Dendritic cell treated with granulocyte-macrophage colony-stimulating factor and Interleukin-4, amounts not matched to agents 40 ng/mL and 50 ng/mL, for 4 days (primary cell): ENCODE measurements around the gene IL17REL.

Experiments
- H3K27ac Mint-ChIP-seq: one replicate; pipeline ENCODE4 v1.8.0; 2022; ENCODE audit warnings: mild to moderate bottlenecking, mixed read lengths
- H3K27me3 Mint-ChIP-seq: one replicate; pipeline ENCODE4 v1.8.0; 2022; ENCODE audit warnings: mild to moderate bottlenecking, mixed read lengths
- H3K36me3 Mint-ChIP-seq: one replicate; pipeline ENCODE4 v1.8.0; 2022; ENCODE audit warnings: low read depth, mixed read lengths
- H3K4me1 Mint-ChIP-seq: one replicate; pipeline ENCODE4 v1.8.0; 2022; ENCODE audit warnings: low read depth, mixed read lengths
- H3K4me3 Mint-ChIP-seq: one replicate; pipeline ENCODE4 v1.8.0; 2022; ENCODE audit warnings: mild to moderate bottlenecking, moderate library complexity, mixed read lengths
- H3K9me3 Mint-ChIP-seq: one replicate; pipeline ENCODE4 v1.8.0; 2022; ENCODE audit warnings: mixed read lengths
- intact Hi-C: fragments of 100-400 bp; cut with micrococcal nuclease; formaldehyde crosslinking; loops from one replicate; pipeline ENCODE4 v1.15.0; 2022

Gene IL17REL

DNA sequence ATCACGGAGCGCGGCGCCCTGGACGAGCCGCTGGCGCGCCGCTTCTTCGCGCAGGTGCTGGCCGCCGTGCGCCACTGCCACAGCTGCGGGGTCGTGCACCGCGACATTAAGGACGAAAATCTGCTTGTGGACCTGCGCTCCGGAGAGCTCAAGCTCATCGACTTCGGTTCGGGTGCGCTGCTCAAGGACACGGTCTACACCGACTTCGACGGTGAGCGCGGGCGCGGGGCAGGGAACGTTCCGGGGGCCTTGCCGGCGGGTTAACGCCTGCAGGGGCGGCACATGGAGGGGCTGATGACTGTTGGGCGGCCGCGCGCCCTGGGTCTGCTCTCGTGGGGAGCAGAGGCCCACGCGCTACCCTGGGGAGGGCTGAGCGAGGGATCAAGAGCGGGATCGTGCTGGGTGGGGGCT lies 51.0 kb downstream of the IL17REL start:
- H3K4me1 Mint-ChIP-seq: peaks cover 67% of the 10 kb centered on the region
- no peaks in the 10 kb centered on the region for H3K9me3 Mint-ChIP-seq

DNA sequence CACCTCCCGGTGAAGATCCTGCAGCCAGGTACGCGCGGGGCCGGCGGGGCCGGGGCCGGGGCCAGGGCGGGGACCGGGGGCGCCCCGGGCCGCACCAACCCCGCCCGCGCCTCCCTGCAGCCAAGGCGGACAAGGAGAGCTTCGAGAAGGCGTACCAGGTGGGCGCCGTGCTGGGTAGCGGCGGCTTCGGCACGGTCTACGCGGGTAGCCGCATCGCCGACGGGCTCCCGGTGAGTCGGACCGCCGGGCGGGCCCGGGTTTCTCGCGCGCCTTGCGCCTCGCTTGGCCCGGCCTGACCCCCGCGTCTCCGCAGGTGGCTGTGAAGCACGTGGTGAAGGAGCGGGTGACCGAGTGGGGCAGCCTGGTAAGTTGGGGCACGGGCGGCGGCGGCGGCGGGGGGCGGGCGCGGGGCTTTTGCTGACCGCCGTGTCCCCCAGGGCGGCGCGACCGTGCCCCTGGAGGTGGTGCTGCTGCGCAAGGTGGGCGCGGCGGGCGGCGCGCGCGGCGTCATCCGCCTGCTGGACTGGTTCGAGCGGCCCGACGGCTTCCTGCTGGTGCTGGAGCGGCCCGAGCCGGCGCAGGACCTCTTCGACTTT lies 51.5 kb downstream of the IL17REL start:
- intact Hi-C loops: no loop called here
- no peaks in the 10 kb centered on the region for H3K9me3 Mint-ChIP-seq
- H3K27me3 Mint-ChIP-seq: no peaks in the 10 kb centered on the region
- peaks cover 67% of the 10 kb centered on the region for H3K4me1 Mint-ChIP-seq
- H3K27ac Mint-ChIP-seq: peak overlapping the region; percentile 97
- peaks cover 52% of the 10 kb centered on the region for H3K36me3 Mint-ChIP-seq
- peak overlapping the region; percentile 99 for H3K4me3 Mint-ChIP-seq

More for the DNA sequence above, 51.0 kb downstream of the IL17REL start:
- peak overlapping the region; percentile 97 for H3K27ac Mint-ChIP-seq
- no peaks in the 10 kb centered on the region for H3K27me3 Mint-ChIP-seq
- peaks cover 56% of the 10 kb centered on the region for H3K36me3 Mint-ChIP-seq
- H3K4me3 Mint-ChIP-seq: peak overlapping the region; percentile 99
- intact Hi-C loops: no loop called here

DNA sequence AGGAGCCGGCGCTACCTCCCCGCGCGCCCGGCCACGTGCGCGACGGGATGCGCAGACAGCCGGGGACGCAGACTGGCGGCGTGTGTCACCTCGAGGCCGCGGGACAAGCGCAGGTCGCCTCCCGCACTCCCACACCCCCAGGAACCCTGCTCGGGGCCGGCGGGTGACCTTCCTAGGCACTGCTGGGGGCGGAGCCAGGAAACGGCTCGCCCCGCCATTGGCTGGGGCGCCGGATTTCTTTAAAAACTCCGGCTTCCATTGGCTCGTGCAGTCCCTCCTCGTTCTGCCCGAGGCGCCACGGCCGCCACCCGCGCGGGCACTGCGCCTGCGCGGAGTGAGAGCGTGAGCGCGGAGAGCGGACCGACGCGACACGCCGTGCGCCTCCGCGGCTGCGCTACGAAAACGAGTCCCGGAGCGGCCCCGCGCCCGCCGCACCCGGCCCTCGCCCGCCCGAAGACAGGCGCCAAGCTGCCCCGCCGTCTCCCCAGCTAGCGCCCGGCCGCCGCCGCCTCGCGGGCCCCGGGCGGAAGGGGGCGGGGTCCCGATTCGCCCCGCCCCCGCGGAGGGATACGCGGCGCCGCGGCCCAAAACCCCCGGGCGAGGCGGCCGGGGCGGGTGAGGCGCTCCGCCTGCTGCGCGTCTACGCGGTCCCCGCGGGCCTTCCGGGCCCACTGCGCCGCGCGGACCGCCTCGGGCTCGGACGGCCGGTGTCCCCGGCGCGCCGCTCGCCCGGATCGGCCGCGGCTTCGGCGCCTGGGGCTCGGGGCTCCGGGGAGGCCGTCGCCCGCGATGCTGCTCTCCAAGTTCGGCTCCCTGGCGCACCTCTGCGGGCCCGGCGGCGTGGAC lies 52.2 kb downstream of the IL17REL start, which contains the start of gene PIM3:
PIM3 (plus strand) TSS at position 614 of the 846 bp plus-strand sequence; CDS start at position 790, 176 bp downstream.
- no peaks in the 10 kb centered on the region for H3K27me3 Mint-ChIP-seq
- peak within 1 kb of the TSS; percentile 99 for H3K4me3 Mint-ChIP-seq
- H3K9me3 Mint-ChIP-seq: no peaks in the 10 kb centered on the region
- intact Hi-C loops: loop anchor here (1.0 kb wide), 2 partner anchors 24 to 29 kb away; no protein-coding TSS in a partner anchor
- peaks cover 46% of the 10 kb centered on the region for H3K36me3 Mint-ChIP-seq
- peak within 1 kb of the TSS; percentile 97 for H3K27ac Mint-ChIP-seq
- peaks cover 67% of the 10 kb centered on the region for H3K4me1 Mint-ChIP-seq

DNA sequence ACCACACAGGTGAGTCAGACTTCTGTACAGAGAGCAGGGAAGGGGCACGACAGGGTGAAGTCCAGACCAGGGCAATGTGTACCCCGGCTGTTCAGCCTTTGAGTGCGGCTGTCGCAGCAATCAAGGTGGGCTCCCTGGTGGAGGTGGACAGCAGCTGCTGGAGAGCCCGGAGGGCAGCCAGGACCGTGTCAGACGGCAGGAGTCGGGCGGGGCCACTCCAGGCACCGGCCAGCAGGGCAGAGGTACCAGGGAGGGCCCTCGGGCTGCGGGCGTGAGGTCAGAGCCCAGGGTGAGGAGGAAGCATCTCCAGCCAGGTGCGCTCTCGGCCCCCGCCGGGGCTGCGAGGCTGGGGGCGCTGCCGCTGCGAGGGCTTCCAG lies 52.8 kb downstream of the IL17REL start:
- intact Hi-C loops: loop anchor here (1.0 kb wide), 2 partner anchors 23 to 28 kb away; no protein-coding TSS in a partner anchor
- Mint-ChIP-seq H3K9me3 (no peaks in the 10 kb centered on the region), H3K27ac (peak overlapping the region; percentile 81), H3K4me1 (peaks cover 67% of the 10 kb centered on the region), H3K27me3 (no peaks in the 10 kb centered on the region), H3K36me3 (peaks cover 40% of the 10 kb centered on the region), H3K4me3 (peak overlapping the region; percentile 78)

DNA sequence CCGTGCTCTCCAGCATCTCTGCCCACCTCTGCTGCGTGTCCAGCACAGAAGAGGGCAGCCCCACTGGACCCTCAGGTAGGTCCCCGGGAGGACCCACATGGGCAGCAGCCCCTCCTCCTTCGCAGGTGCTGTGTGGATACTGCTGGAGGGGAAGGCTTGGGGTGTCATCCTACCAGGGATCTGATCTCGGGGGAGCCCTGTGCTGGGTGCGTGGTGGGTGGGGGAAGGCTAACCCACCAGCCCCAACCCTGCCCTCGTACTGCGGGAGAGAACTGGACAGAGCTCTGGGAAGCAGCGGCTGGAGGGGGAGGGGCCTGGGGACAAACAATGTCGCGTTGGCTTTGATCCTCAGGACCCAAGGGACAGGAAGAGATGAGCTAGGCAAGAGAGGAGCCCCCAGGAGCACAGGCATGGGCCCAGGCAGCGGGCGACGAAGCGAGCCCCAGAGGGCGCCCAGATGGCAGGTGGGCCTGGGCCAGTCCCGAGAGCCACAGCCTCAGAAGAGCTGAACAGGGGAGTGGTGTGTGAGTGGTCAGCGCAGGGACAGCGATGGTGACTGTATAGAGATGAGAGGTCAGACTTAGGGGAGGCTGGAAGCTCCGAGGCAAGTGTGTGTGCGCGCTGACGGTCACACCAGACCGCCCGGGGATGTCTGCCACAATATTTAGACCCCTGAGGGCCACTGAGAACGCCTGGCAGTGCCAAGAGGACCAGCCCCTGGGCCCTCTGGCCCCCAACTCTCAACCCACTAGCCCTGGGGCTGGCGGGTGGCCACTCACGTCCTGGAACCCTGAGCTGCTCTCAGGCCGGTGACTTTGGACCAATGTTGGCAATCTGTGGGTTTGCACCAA lies 53.4 kb downstream of the IL17REL start:
- no peaks in the 10 kb centered on the region for H3K9me3 Mint-ChIP-seq
- H3K27me3 Mint-ChIP-seq: no peaks in the 10 kb centered on the region
- peaks cover 34% of the 10 kb centered on the region for H3K36me3 Mint-ChIP-seq
- peaks cover 67% of the 10 kb centered on the region for H3K4me1 Mint-ChIP-seq
- peak overlapping the region; percentile 81 for H3K27ac Mint-ChIP-seq
- intact Hi-C loops: no loop called here
- peak overlapping the region; percentile 78 for H3K4me3 Mint-ChIP-seq

DNA sequence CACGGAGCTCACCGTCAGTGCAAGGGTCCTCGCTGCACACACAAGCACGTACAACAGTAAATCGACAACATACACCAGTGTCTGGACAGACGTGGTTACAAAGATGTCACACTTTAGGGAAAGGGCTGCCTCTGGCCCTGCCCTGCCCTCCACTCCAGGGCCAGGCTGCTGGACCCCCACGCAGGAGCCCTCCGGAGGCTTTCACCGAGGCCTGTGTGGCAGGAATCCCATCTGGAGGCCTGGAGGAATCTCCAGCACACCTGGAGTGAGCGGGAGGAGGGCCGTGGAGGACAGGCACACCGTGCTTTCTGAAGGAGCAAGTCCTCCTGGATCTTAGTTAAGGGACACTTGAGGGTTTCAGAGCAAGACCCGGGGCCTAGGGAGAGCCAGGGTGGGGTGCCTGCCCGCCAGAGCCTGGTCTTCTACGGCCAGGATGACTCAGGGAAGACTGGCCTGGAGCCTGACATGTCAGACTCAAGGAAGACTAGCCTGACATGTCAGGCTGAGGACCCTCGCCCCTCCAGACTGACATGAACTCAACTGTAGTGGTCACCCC lies 54.1 kb downstream of the IL17REL start:
- intact Hi-C loops: no loop called here
- Mint-ChIP-seq H3K27ac (peak overlapping the region; percentile 81), H3K4me1 (peaks cover 67% of the 10 kb centered on the region), H3K9me3 (no peaks in the 10 kb centered on the region), H3K27me3 (no peaks in the 10 kb centered on the region), H3K4me3 (peak overlapping the region; percentile 78), H3K36me3 (peaks cover 27% of the 10 kb centered on the region)

DNA sequence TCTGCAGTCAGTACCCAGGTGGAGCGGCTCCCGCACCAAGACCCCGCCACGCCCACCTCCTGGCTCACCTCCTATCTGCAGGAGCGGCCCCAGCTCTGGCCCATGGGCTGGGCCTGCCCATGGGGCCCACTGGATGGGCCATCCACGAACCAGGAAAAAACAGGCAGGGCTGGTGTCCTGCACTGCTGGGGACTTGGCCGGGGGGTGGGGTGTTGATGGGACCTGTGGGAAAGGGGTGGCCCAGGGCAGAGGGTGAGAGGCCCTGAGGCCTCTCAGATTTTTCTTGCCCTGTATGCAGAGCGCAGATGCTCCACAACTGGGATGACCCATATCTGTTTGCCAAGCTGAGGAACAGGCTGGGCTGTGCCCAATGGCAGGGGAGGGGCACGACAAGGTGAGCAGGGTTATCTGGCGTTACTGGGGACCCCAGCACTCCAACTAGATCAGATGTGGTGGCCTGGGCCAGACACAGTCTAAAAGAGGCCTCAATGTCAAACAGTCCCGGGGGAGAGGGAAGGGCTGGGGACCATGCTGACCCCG lies 54.7 kb downstream of the IL17REL start:
- no peaks in the 10 kb centered on the region for H3K27me3 Mint-ChIP-seq
- no peaks in the 10 kb centered on the region for H3K9me3 Mint-ChIP-seq
- intact Hi-C loops: no loop called here
- H3K27ac Mint-ChIP-seq: peak overlapping the region; percentile 81
- no peak overlapping the region for H3K4me3 Mint-ChIP-seq
- peaks cover 21% of the 10 kb centered on the region for H3K36me3 Mint-ChIP-seq
- H3K4me1 Mint-ChIP-seq: peaks cover 67% of the 10 kb centered on the region

DNA sequence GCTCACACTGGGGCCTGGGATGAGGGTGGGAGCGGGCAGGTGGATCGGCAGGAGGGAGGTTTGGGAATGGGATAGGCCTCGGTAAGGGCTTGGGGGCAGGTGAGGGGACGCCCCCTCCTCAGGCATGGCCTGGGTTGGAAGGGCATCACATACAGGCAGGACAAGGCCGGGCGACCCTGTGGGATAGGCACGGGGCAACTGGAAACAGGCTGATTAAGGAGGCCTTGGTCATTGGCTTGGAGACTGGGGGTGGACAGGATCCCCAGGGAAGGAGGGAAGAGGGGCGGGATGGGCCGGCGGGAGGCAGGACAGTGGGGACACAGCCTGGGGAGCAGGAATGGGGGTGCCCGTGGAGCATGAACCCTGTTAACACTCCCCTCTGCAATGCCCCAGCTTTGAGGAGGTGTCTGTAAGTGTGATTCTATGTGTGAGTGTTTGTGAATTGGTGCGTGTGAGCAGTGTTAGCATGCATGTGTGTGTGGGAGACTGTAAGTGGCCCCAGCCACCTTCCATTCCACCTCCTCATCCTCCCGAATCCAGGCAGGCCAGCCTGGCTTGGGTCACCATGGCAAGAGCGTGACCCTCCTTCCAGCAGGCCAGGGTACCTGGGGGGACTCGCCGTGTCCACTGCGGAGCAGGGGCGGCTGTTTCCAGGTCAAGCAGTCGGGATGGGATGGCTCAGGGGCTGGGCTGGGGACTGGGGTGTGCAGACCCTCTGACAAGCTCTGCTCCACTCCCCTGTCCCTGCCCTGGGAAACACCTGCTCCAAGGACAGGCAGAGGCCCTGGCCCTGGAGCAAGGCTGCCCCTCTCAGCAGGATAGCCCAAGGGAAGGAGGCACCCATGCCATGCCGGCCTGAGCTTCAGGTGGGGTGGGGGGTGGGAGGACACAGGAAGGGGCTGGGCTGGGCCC lies 55.4 kb downstream of the IL17REL start:
- Mint-ChIP-seq H3K27me3 (no peaks in the 10 kb centered on the region), H3K4me3 (no peak overlapping the region), H3K36me3 (peaks cover 14% of the 10 kb centered on the region), H3K9me3 (no peaks in the 10 kb centered on the region), H3K4me1 (peaks cover 74% of the 10 kb centered on the region), H3K27ac (peak overlapping the region; percentile 86)
- intact Hi-C loops: no loop called here

DNA sequence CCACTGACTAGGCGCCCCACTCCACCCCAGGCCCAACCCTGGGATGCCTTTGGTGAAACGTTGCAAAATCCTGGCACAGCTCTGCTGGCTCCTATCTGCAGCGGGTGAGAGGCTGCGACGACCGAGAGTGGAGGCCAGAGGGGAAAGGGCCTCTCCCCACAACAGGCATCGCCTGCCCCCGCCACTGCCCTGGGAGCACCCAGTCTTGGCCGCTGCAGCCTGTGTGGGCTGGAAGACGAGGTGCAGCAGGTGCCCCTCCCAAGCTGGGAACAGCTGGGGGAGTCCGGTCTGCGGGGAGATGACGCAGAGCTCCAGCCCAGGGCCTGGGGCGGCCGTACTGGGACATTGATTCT lies 56.2 kb downstream of the IL17REL start:
- Mint-ChIP-seq H3K4me3 (no peak overlapping the region), H3K27ac (peak overlapping the region; percentile 86), H3K27me3 (no peaks in the 10 kb centered on the region), H3K9me3 (no peaks in the 10 kb centered on the region), H3K36me3 (peaks cover 6% of the 10 kb centered on the region), H3K4me1 (peaks cover 82% of the 10 kb centered on the region)
- intact Hi-C loops: no loop called here

DNA sequence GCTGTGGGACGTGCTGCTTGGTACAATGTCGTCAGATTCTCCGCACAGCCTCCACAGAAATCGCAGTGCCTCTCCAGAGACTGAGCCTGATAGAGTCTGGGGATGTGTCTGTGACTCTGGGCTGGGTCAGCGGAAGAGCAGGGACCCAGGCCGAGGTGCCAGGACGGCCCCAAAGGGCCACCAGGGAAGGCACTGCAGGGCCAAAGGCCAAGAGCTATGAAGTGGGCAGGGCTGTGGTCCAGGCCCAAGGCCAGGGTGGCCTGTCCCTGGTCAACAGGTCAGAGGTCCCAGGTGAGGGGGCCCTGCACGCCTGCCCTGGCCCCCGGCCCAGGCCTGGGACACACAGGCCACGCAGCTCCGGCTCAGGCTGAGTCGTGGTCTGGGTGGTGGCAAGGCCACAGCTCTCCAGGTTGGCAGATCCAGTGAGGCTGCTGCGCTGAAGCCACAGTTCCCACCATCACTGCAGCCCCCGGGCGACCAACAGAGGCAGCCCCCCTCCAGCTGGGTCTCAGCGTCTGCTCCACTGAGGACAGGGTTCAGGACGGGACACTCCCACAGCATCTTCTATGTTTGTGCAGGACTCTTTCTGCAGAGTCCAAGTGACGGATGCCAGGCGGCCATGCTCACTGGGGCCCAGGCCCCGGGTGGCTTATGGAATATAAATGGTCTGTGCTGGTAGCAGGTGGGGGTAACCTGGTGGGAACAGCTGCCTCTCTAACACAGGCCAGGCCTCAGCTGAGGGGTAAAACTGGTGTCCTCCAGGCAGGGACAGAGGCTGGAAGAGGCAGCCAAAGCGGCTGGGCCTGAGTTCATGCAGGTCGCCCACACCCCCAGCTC lies 56.8 kb downstream of the IL17REL start:
- Mint-ChIP-seq H3K27ac (peak overlapping the region; percentile 86), H3K4me3 (no peak overlapping the region), H3K36me3 (peaks cover under 1% of the 10 kb centered on the region), H3K27me3 (no peaks in the 10 kb centered on the region), H3K9me3 (no peaks in the 10 kb centered on the region), H3K4me1 (peaks cover 88% of the 10 kb centered on the region)
- intact Hi-C loops: no loop called here

DNA sequence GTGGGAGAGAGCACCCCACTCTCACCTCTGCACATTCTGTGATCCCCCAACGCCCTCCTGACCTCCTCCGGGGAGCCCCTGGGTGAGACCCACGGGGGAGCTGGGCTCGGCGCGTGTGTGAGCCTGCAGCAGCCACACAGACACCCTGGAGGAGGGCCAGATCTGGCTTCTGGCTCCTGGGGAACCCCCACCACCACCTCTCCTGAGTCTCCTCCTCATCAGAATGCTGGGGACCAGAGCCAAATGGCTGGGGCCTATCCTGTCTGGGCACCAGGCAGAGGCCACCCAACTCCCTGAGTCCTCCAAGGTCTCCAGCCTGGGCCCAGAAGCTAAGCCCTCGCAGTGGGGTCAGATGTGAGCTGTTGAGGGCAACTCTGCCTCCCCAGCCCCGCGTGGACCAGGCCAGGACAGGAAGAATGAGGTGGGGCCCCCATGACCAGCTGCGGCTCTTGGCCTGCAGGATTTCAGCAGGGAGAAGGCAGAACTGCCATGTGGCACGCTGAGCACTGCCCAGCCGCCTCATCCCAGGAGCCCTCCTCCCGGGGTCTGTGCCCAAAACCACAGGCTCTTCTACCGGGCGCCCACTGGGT lies 57.5 kb downstream of the IL17REL start:
- Mint-ChIP-seq H3K9me3 (no peaks in the 10 kb centered on the region), H3K36me3 (no peaks in the 10 kb centered on the region), H3K4me1 (peaks cover 92% of the 10 kb centered on the region), H3K27me3 (no peaks in the 10 kb centered on the region), H3K27ac (peak overlapping the region; percentile 86), H3K4me3 (no peak overlapping the region)
- intact Hi-C loops: no loop called here

DNA sequence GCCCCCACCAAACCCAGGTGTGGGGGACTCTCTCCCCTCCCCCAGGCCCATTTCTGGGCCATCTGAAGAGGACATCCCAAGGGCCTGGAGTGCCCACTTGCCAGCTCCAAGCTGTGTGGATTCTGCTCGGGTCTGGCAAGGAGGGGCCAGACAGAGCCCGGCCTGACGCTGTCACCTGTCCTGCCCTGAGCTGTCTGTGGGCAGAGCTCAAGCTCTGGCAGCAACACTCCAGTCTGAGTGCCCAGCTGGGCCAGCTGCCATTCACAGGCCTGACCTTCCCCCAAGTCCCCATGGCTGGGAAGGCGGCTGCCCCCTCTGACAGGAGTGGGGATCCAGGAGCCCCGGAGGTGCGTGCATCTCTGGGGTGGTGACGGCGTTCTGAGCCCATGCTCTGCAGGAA lies 58.2 kb downstream of the IL17REL start:
- H3K4me1 Mint-ChIP-seq: peaks cover 96% of the 10 kb centered on the region
- intact Hi-C loops: no loop called here
- H3K4me3 Mint-ChIP-seq: no peak overlapping the region
- H3K27me3 Mint-ChIP-seq: peaks cover 1% of the 10 kb centered on the region
- no peaks in the 10 kb centered on the region for H3K9me3 Mint-ChIP-seq
- peak overlapping the region; percentile 86 for H3K27ac Mint-ChIP-seq
- no peaks in the 10 kb centered on the region for H3K36me3 Mint-ChIP-seq
